Fibroblast of peridontal ligament (primary cell): Measurements from ENCODE around the gene TEF.

Source experiments
- DNase-seq: peaks from one replicate; pipeline ENCODE4 v3.0.0-alpha.2; 2010; ENCODE audit errors: extremely low read depth

The TEF gene

DNA sequence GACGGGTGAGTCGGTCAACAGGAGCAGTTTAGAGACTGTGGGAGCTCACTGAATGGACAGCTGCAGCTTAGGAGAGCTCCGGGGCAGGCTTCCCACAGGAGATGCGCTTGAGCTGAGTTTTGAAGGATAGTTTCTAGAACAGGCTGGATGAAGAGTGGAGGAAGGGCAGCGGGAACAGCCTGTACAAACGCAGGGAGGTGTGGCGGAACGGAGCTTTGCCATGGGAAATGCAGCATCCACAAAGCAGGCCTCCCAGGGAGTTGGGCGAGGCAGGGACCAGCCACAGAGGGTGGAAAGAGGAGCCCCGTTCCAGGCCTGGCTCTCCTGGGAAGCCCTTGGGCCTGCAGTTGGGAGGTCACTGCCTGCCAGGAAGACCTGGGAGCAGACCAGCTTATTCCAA is 26.8 kb upstream of the TEF start:
- DNase-seq, result no peak

DNA sequence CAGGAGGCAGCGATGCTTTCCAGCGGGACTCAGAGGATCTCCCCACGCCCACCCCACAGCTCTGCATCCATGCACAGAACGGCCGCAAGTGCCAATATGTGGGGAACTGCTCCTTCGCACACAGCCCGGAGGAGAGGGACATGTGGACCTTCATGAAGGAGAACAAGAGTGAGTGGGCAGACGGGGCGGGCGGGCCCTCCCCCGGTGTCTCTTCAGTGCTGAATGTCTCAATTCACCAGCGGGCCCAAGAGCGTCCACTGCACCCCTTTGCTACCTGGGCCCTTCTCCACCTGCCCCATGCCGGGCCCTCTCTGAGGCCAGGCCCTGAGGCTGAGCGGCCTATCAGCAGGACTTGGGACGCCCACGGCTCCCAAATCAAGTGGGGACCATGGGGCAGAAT is 25.8 kb upstream of the TEF start:
- DNase-seq, result no peak

DNA sequence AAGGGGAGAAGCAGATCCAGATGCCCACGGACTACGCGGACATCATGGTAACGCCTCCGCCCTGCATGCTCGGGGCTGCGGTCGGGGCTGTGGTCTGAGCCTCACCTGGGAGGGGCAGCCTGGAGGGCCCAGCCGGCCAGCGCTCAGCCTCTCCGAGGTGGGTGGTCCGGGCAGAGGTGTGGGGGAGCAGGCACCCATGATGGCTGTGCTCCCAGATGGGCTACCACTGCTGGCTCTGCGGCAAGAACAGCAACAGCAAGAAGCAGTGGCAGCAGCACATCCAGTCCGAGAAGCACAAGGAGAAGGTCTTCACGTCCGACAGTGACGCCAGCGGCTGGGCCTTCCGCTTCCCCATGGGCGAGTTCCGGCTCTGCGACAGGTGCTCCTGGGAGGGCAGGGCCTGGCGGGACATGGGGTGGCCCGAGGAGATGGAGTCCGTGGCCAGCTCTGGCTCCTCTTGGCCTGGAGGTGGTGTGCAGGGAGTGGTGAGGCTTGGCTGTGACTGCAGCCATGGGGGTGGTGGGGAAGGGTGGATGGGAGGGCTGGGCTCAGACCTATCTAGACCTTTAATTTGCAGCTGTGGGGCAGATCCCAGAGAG is 25.2 kb upstream of the TEF start:
- DNase-seq, result no peak

- DNase-seq, result no peak
These were observed 24.6 kb upstream of the TEF start for GRCh38 chr22:41357191-41357590.

GRCh38 chr22:41358927-41359326 is 22.8 kb upstream of the TEF start:
- DNase-seq, result no peak

- DNase-seq, result no peak
These were observed 22.4 kb upstream of the TEF start for GRCh38 chr22:41359376-41359775.

DNA sequence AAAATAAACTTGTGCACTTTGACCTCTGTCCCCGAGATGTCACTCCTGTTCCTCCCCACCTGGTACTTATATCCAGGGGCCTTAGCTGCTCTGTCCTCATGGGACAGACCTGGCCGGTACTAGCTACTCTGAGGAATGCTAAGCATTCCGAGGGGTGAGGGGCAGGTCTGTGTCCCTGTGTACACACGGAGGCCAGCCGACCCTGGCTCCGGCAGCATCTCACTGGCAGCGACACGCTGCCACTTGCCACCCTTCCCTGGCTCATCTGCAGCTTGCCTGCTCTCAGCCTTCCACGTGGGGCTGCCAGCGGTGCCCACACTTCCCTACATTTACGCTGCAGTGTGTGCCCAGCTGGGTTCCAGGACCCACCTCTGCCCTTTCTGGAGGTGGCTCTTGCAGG is 21.6 kb upstream of the TEF start:
- DNase-seq, result no peak

GRCh38 chr22:41361716-41362310 is 19.9 kb upstream of the TEF start:
- no peak for DNase-seq

- no peak for DNase-seq
These were observed 19.1 kb upstream of the TEF start for GRCh38 chr22:41362615-41363014.

- no peak for DNase-seq
These were observed 17.5 kb upstream of the TEF start for GRCh38 chr22:41364233-41364632.

- no peak for DNase-seq
These were observed 16.8 kb upstream of the TEF start for GRCh38 chr22:41364955-41365354.

DNA sequence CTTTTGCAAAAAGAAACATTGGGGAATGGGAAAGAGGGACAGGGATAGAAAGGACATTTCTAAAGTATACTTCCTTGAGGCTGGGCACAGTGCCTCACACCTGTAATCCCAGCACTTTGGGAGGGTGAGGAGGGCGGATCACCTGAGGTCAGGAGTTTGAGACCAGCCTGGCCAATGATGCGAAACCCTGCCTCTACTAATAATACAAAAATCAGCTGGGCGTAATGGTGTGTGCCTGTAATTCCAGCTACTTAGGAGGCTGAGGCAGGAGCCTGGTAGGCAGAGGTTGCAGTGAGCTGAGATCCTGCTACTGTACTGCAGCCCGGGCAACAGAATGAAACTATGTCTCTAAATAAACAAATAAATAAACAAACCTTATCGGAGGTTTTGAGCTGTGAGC is 16.3 kb upstream of the TEF start:
- no peak for DNase-seq

DNA sequence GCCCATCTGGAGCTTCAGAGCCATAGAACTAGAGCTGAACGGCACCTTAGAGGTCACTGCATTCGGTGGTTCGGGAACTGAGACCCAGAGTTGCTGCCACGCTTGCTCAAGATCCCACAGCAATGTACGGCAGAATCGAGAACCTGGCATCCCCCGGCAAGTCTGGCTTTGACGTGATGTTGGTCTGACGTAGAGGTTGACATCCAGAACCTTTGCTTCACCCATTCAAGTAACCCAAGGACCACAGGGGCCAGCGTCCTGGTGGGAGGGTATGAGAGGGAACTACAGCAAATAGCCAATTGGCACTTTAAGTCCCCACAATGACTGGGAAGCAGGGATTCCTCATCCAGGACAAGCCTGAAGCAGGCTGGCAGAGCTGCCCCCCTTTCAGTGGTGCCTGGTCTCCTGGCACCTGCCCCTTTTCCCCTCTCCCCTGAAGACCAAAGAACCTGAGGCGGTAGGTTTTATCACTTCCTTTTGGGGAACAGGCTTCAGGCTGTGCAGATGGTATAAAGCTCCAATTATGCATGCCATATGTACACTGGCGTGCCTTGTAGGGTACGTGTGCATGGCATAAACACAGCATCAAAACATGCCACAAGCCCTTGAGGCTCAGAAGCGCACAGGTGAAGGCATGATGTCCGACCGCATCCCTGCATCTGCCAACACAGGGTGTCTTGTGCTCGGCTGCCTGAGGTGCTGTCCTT is 15.3 kb upstream of the TEF start:
- DNase-seq, result no peak

GRCh38 chr22:41367039-41367679 is 14.6 kb upstream of the TEF start:
- DNase-seq, result peak; percentile 92

- DNase-seq, result peak; percentile 63
These were observed 13.8 kb upstream of the TEF start for GRCh38 chr22:41367680-41368542.

DNA sequence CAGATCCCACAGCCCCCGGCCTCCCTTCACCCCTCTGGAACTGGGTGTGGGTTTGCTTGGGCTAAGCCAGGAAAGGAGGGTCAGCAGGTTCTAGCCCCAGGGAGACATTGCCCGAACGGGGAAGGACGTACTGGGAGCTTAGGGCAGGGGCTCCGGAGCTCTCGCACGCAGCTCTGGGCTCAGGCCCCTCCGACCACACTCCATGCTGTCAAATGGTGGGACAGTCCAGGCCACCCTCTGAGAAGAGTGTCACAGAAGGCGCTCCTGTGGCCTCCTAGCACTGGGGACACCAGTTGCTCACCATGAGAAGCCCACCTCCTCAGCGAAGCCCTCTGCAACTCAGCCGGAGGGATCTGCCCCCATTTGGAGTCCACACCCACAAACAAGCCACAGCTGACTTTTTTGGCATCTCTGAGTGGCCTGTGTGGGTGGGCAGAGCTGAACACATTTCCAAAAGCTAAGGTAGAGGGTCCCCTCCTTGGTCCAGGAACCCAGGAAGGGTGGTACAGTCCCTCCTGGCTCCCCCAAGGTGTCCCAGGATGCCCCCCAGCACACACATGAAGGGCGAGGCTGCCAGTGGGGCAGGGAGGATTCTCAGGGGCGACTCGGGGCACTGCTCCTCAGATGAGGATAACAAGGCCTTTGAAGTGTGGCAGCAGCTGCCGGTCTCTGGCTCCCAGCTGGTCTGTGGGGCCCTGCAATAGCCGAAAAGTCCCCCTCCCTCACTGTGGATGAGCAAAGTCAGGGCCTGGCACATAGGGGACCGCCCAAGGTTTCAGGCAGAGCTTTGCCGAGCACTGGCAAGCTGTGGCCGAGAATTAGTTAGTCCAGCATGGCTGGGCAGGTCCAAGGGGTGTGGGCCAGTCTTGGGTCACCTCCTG is 13.0 kb upstream of the TEF start:
- DNase-seq, result no peak

DNA sequence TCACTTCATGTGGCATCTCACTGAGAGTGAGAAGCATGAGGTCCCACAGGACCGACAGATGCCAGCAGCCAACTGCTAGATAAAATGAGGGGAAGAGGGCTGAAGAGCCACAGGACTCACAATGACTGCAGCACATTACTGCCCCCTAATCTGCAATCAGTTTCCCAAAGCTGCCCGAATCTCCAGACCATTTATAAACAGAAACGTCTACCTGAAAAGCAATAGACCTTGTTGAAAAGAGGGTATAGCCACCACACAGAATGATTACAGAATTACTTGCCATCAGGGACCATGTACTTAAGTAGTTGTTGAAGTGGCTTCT is 12.4 kb upstream of the TEF start:
- no peak for DNase-seq

DNA sequence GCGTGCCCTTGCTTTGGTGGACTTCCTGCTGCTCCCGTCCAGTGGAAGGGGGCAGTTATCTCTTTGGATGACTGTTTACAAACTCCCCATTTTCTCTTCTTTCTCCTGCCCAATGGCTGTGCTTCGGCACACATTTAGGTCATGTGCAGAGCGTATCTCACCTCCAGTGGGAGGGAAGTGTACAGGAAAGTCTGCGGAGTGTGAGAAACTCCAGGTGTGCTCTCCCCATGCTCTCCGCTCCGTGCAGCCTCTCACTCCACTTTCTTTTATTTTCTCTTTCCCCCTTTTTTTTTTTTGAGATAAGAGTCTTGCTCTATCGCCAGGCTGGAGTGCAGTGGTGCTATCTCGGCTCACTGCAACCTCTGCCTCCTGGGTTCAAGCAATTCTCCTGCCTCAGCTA is 11.9 kb upstream of the TEF start:
- no peak for DNase-seq

- no peak for DNase-seq
These were observed 3.9 kb upstream of the TEF start for GRCh38 chr22:41377846-41378245.

DNA sequence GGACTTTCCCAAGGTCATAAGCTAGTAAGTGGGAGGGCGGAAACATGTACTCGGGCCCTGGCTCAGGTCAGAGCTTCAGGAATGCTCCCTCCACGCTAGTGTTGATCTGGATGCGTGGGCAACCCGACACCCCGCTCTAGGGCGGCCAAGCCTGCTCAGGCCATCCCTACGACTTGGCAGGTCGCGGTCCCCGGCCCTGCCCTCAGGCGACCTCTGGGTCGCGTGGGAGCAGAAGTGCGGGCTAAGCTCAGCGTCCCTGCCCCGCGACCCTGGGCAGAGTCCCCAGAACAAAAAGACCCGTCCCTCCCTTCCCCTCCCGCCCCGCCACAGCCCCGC is 781 bp upstream of the TEF start:
- DNase-seq, result peak; percentile 93

- peak; percentile 39 for DNase-seq
These were observed 396 bp downstream of the TEF start for GRCh38 chr22:41382098-41382578.
